ENCODE results near the gene NFIC.
"Not testable (repeated sequence)": the region's sequence is repeated elsewhere in the genome, so short reads cannot be mapped to it uniquely, and the experiment has no call there.

Gene NFIC

GRCh38 chr19:3396881-3397265 is 30.5 kb downstream of the NFIC start:
- no peak for DNase-seq (ENCODE audit: insufficient read length, low spot score)
- FAIRE-seq: no peak

GRCh38 chr19:3397266-3398022 is 31.1 kb downstream of the NFIC start:
- FAIRE-seq (no peak), DNase-seq (ENCODE audit: insufficient read length, low spot score) (no peak)

GRCh38 chr19:3398114-3398899 is 31.9 kb downstream of the NFIC start:
- no peak for FAIRE-seq
- no peak for DNase-seq (ENCODE audit: insufficient read length, low spot score)

- FAIRE-seq (no peak), DNase-seq (ENCODE audit: insufficient read length, low spot score) (no peak)
These were observed 32.5 kb downstream of the NFIC start for GRCh38 chr19:3398900-3399278.

- FAIRE-seq; DNase-seq (ENCODE audit: insufficient read length, low spot score): not testable (repeated sequence)
These were observed 32.9 kb downstream of the NFIC start for GRCh38 chr19:3399311-3399710.

GRCh38 chr19:3401004-3401768 is 34.8 kb downstream of the NFIC start:
- no peak for DNase-seq (ENCODE audit: insufficient read length, low spot score)

GRCh38 chr19:3402631-3403443 is 36.5 kb downstream of the NFIC start:
- no peak for FAIRE-seq
- no peak for DNase-seq (ENCODE audit: insufficient read length, low spot score)

More at GRCh38 chr19:3401004-3401768, 34.8 kb downstream of the NFIC start:
- FAIRE-seq: no peak

- FAIRE-seq (no peak), DNase-seq (ENCODE audit: insufficient read length, low spot score) (no peak)
These were observed 37.3 kb downstream of the NFIC start for GRCh38 chr19:3403489-3404323.

- no peak for DNase-seq (ENCODE audit: insufficient read length, low spot score)
- FAIRE-seq: no peak
These were observed 38.2 kb downstream of the NFIC start for GRCh38 chr19:3404324-3405260.

- no peak for DNase-seq (ENCODE audit: insufficient read length, low spot score)
- FAIRE-seq: no peak
These were observed 38.9 kb downstream of the NFIC start for GRCh38 chr19:3405261-3405653.

GRCh38 chr19:3406571-3407111 is 40.3 kb downstream of the NFIC start:
- FAIRE-seq (no peak), DNase-seq (ENCODE audit: insufficient read length, low spot score) (no peak)

GRCh38 chr19:3407556-3408516 is 41.5 kb downstream of the NFIC start:
- DNase-seq (ENCODE audit: insufficient read length, low spot score) (no peak), FAIRE-seq (no peak)

GRCh38 chr19:3408996-3409345 is 42.6 kb downstream of the NFIC start:
- DNase-seq (ENCODE audit: insufficient read length, low spot score) (no peak), FAIRE-seq (no peak)

- FAIRE-seq: no peak
- no peak for DNase-seq (ENCODE audit: insufficient read length, low spot score)
These were observed 43.1 kb downstream of the NFIC start for GRCh38 chr19:3409346-3410064.

GRCh38 chr19:3411636-3412035 is 45.3 kb downstream of the NFIC start:
- no peak for DNase-seq (ENCODE audit: insufficient read length, low spot score)
- FAIRE-seq: no peak

- FAIRE-seq (no peak), DNase-seq (ENCODE audit: insufficient read length, low spot score) (no peak)
These were observed 45.7 kb downstream of the NFIC start for GRCh38 chr19:3412066-3412465.
